Measurements from ENCODE around the gene FUT9.

The FUT9 gene

DNA sequence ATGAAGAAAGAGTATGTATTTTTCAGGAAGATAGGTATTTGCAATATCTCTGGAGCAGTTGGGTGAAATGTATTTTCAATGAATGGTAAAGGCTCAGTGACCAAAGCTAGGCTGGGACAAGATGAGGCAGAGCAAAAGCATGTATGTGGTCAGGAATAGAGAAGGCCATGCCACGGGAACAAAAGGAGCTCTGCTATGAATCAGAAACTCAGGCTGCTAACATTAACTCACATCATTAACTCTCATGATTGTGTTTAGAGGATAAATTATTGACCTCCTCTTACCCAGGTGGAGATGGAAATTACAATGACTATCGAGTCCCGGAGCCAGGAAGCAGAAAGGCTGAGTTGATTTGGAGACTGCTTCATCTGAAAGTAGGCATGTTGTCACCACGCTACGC is 220.2 kb downstream of the FUT9 start:
- TF ChIP-seq, protein P1, sequence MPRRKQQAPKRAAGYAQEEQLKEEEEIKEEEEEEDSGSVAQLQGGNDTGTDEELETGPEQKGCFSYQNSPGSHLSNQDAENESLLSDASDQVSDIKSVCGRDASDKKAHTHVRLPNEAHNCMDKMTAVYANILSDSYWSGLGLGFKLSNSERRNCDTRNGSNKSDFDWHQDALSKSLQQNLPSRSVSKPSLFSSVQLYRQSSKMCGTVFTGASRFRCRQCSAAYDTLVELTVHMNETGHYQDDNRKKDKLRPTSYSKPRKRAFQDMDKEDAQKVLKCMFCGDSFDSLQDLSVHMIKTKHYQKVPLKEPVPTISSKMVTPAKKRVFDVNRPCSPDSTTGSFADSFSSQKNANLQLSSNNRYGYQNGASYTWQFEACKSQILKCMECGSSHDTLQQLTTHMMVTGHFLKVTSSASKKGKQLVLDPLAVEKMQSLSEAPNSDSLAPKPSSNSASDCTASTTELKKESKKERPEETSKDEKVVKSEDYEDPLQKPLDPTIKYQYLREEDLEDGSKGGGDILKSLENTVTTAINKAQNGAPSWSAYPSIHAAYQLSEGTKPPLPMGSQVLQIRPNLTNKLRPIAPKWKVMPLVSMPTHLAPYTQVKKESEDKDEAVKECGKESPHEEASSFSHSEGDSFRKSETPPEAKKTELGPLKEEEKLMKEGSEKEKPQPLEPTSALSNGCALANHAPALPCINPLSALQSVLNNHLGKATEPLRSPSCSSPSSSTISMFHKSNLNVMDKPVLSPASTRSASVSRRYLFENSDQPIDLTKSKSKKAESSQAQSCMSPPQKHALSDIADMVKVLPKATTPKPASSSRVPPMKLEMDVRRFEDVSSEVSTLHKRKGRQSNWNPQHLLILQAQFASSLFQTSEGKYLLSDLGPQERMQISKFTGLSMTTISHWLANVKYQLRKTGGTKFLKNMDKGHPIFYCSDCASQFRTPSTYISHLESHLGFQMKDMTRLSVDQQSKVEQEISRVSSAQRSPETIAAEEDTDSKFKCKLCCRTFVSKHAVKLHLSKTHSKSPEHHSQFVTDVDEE (CRISPR knock-in tag; IDR thresholded peaks at IDR 0.05) = no peak
- no peak for TF ChIP-seq ZNF565 (CRISPR knock-in tag; conservative IDR thresholded peaks at IDR 0.05; ENCODE audit: low read depth)
- no peak for TF ChIP-seq BACH2 (CRISPR knock-in tag; IDR thresholded peaks at IDR 0.05; ENCODE audit: borderline replicate concordance)
- no peak for TF ChIP-seq ZFP30 (CRISPR knock-in tag; IDR thresholded peaks at IDR 0.05)
- no peak for TF ChIP-seq ZNF8 (CRISPR knock-in tag; IDR thresholded peaks at IDR 0.05)
- no peak for TF ChIP-seq ZFP3 (CRISPR knock-in tag; IDR thresholded peaks at IDR 0.05)
- TF ChIP-seq, protein P2, sequence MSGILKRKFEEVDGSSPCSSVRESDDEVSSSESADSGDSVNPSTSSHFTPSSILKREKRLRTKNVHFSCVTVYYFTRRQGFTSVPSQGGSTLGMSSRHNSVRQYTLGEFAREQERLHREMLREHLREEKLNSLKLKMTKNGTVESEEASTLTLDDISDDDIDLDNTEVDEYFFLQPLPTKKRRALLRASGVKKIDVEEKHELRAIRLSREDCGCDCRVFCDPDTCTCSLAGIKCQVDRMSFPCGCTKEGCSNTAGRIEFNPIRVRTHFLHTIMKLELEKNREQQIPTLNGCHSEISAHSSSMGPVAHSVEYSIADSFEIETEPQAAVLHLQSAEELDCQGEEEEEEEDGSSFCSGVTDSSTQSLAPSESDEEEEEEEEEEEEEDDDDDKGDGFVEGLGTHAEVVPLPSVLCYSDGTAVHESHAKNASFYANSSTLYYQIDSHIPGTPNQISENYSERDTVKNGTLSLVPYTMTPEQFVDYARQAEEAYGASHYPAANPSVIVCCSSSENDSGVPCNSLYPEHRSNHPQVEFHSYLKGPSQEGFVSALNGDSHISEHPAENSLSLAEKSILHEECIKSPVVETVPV (CRISPR knock-in tag; IDR thresholded peaks at IDR 0.05) = no peak
- no peak for TF ChIP-seq CSDC2 (CRISPR knock-in tag; IDR thresholded peaks at IDR 0.05)
- no peak for TF ChIP-seq ISL1 (CRISPR knock-in tag; IDR thresholded peaks at IDR 0.05)
- TF ChIP-seq GLIS3 (CRISPR knock-in tag; IDR thresholded peaks at IDR 0.05) = no peak
- TF ChIP-seq, protein P3, sequence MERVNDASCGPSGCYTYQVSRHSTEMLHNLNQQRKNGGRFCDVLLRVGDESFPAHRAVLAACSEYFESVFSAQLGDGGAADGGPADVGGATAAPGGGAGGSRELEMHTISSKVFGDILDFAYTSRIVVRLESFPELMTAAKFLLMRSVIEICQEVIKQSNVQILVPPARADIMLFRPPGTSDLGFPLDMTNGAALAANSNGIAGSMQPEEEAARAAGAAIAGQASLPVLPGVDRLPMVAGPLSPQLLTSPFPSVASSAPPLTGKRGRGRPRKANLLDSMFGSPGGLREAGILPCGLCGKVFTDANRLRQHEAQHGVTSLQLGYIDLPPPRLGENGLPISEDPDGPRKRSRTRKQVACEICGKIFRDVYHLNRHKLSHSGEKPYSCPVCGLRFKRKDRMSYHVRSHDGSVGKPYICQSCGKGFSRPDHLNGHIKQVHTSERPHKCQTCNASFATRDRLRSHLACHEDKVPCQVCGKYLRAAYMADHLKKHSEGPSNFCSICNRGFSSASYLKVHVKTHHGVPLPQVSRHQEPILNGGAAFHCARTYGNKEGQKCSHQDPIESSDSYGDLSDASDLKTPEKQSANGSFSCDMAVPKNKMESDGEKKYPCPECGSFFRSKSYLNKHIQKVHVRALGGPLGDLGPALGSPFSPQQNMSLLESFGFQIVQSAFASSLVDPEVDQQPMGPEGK (CRISPR knock-in tag; IDR thresholded peaks at IDR 0.05; ENCODE audit: borderline replicate concordance) = no peak
- no peak for TF ChIP-seq TCF4 (CRISPR knock-in tag; IDR thresholded peaks at IDR 0.05; ENCODE audit: borderline replicate concordance)
- ATAC-seq = no peak

GRCh38 chr6:96236471-96236870 is 220.7 kb downstream of the FUT9 start:
- TF ChIP-seq TCF4 (CRISPR knock-in tag; IDR thresholded peaks at IDR 0.05; ENCODE audit: borderline replicate concordance) (no peak), ZNF565 (CRISPR knock-in tag; conservative IDR thresholded peaks at IDR 0.05; ENCODE audit: low read depth) (no peak), RARB (CRISPR knock-in tag; IDR thresholded peaks at IDR 0.05) (no peak), ISL1 (CRISPR knock-in tag; IDR thresholded peaks at IDR 0.05) (no peak)
- TF ChIP-seq, protein P3 (CRISPR knock-in tag; IDR thresholded peaks at IDR 0.05; ENCODE audit: borderline replicate concordance) = no peak
- TF ChIP-seq, protein P1 (CRISPR knock-in tag; IDR thresholded peaks at IDR 0.05) = no peak
- TF ChIP-seq, protein P2 (CRISPR knock-in tag; IDR thresholded peaks at IDR 0.05) = no peak
- no peak for ATAC-seq

DNA sequence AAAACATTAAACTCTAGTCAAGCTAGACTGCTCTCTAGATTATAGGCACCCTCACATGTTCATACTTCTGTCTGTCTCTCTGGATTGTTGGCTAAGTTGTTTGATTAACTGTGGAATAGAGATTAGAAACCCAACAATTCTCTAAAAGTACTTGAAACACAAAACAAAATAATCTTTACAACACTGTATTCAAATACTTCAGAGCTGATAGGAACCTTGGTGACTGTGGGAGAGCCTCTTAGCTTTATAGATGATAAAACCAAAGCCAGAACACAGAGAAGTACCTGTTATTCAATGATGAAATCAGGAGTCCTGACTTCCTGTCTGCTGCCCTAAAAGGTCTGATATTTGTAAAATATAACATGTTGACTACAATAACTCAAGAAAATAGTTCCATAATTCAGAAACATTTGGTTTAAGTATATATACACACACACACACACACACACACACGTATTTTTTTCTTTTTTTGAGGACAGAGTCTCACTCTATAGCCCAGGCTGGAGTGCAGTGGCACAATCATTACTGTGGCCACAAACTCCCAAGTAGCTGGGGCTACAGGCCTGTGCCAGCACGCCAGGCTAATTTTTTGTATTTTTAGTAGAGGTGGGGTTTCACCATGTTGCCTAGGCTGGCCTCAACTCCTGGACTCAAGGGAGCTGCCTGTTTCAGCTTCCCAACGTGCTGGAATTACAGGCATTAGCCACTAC is 222.0 kb downstream of the FUT9 start:
- no peak for TF ChIP-seq PPARA (CRISPR knock-in tag; IDR thresholded peaks at IDR 0.05; ENCODE audit: borderline replicate concordance)
- no peak for ATAC-seq
